Measurements from ENCODE around the gene PPM1H. TPM values are rescaled to one million over a fixed set of nuclear protein-coding genes. Genes with fewer than 3 reads are reported as not detected.

The PPM1H gene
- total RNA-seq, 4 donors from 2014 or later: 0.83 to 3.0 (median 2.3) TPM

GRCh38 chr12:62865065-62865464, 69.9 kb downstream of the PPM1H start:
- no peak overlapping the region for H3K27ac ChIP-seq (replicated peaks in 1 of 4)
- no peaks in the 10 kb centered on the region for H3K9me3 ChIP-seq
- no peak overlapping the region for H3K4me3 ChIP-seq
- intact Hi-C loops (cut with DNase I): no loop called here
- DNase-seq (ENCODE audit: extremely low spot score): no peak
- H3K4me1 ChIP-seq: peaks cover 9 to 18% (median 14%) of the 10 kb centered on the region in 4 donors
- 82% methylated on average over 2 of the region's 2 CpGs for whole genome bisulfite sequencing
- no peaks in the 10 kb centered on the region for H3K36me3 ChIP-seq
- no peak for TF ChIP-seq POLR2A (IDR thresholded peaks at IDR 0.05; ENCODE audit: low read depth)
- no peak for TF ChIP-seq CTCF (IDR thresholded peaks at IDR 0.05)
- TF ChIP-seq EP300 (IDR thresholded peaks at IDR 0.05): no peak
- TF ChIP-seq POLR2AphosphoS5 (IDR thresholded peaks at IDR 0.05): no peak
- no peaks in the 10 kb centered on the region for H3K27me3 ChIP-seq

- no peak overlapping the region for H3K27ac ChIP-seq (replicated peaks in 1 of 4)
- no peak overlapping the region for H3K4me3 ChIP-seq
- peaks cover 9 to 14% (median 11%) of the 10 kb centered on the region in 4 donors for H3K4me1 ChIP-seq
- no peaks in the 10 kb centered on the region for H3K9me3 ChIP-seq
- no peaks in the 10 kb centered on the region for H3K27me3 ChIP-seq
- TF ChIP-seq POLR2A (IDR thresholded peaks at IDR 0.05; ENCODE audit: low read depth) (no peak), POLR2AphosphoS5 (IDR thresholded peaks at IDR 0.05) (no peak), EP300 (IDR thresholded peaks at IDR 0.05) (no peak), CTCF (IDR thresholded peaks at IDR 0.05) (no peak)
- H3K36me3 ChIP-seq: no peaks in the 10 kb centered on the region
- WGBS: 89% methylated on average over 2 of the region's 2 CpGs
- DNase-seq (ENCODE audit: extremely low spot score): no peak
- intact Hi-C loops (cut with DNase I): no loop called here
Measured at GRCh38 chr12:62862259-62862881, 72.6 kb downstream of the PPM1H start.

GRCh38 chr12:62861586-62861985, 73.4 kb downstream of the PPM1H start:
- TF ChIP-seq POLR2AphosphoS5 (IDR thresholded peaks at IDR 0.05) (no peak), POLR2A (IDR thresholded peaks at IDR 0.05; ENCODE audit: low read depth) (no peak), CTCF (IDR thresholded peaks at IDR 0.05) (no peak), EP300 (IDR thresholded peaks at IDR 0.05) (no peak)
- intact Hi-C loops (cut with DNase I): no loop called here
- Histone ChIP-seq H3K4me3 (no peak overlapping the region), H3K36me3 (no peaks in the 10 kb centered on the region), H3K27me3 (no peaks in the 10 kb centered on the region), H3K27ac (replicated peaks in 1 of 4) (no peak overlapping the region), H3K9me3 (no peaks in the 10 kb centered on the region), H3K4me1 (peaks cover 2 to 9% (median 3%) of the 10 kb centered on the region in 4 donors)
- WGBS: 48% methylated on average over 4 of the region's 4 CpGs
- no peak for DNase-seq (ENCODE audit: extremely low spot score)

GRCh38 chr12:62860501-62861411, 74.2 kb downstream of the PPM1H start:
- Histone ChIP-seq H3K9me3 (no peaks in the 10 kb centered on the region), H3K36me3 (no peaks in the 10 kb centered on the region), H3K4me3 (no peak overlapping the region), H3K4me1 (peaks cover 0 to 3% (median 0%) of the 10 kb centered on the region in 4 donors), H3K27me3 (no peaks in the 10 kb centered on the region), H3K27ac (replicated peaks in 1 of 4) (no peak overlapping the region)
- WGBS: 66% methylated on average over 10 of the region's 10 CpGs
- intact Hi-C loops (cut with DNase I): no loop called here
- DNase-seq (ENCODE audit: extremely low spot score): no peak
- TF ChIP-seq POLR2AphosphoS5 (IDR thresholded peaks at IDR 0.05) (no peak), CTCF (IDR thresholded peaks at IDR 0.05) (no peak), POLR2A (IDR thresholded peaks at IDR 0.05; ENCODE audit: low read depth) (no peak), EP300 (IDR thresholded peaks at IDR 0.05) (no peak)
